ENCODE measurements around the gene ANKRD60.

DNA sequence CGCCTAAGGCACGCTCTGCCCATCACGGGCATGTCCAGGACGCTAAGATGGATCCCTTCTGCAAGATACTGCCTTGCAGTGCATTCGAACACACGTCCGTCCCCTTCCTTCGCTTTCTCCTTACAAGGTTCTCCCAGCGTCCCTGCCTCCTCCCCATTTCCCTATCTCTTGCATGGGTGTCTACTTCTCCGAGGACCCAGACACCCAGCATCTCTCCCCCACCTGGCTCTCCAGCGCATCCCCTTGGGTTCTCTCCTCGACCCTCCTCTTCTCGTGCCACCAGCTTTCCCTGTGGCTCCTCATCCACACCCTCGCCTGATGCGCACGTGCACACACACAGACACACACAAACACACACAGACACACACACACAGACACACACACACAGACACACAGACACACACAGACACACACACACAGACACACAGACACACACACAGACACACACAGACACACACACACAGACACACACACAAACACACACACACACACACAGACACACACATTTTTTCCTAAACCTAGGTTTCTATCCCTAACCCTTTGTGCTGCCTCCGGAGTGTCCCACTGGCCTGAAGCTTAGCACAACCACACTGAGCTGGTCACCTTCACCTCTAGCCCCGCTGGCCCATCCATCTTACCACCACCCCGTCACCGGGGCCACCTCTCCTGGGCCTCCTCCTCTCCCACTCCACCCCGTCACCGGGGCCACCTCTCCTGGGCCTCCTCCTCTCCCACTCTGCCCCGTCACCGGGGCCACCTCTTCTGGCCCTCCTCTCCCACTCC is 31.9 kb downstream of the ANKRD60 start:
- TF ChIP-seq EZH2 (IDR thresholded peaks at IDR 0.05; ENCODE audit: borderline replicate concordance, low read depth, low read length, poor library complexity, severe bottlenecking), result no peak
- TF ChIP-seq, protein P1, sequence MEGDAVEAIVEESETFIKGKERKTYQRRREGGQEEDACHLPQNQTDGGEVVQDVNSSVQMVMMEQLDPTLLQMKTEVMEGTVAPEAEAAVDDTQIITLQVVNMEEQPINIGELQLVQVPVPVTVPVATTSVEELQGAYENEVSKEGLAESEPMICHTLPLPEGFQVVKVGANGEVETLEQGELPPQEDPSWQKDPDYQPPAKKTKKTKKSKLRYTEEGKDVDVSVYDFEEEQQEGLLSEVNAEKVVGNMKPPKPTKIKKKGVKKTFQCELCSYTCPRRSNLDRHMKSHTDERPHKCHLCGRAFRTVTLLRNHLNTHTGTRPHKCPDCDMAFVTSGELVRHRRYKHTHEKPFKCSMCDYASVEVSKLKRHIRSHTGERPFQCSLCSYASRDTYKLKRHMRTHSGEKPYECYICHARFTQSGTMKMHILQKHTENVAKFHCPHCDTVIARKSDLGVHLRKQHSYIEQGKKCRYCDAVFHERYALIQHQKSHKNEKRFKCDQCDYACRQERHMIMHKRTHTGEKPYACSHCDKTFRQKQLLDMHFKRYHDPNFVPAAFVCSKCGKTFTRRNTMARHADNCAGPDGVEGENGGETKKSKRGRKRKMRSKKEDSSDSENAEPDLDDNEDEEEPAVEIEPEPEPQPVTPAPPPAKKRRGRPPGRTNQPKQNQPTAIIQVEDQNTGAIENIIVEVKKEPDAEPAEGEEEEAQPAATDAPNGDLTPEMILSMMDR (conservative IDR thresholded peaks at IDR 0.05; ENCODE audit: low read depth, low read length), result no peak

Measured in A673 (cell line).